Measurements from ENCODE around the gene IGFN1.

DNA sequence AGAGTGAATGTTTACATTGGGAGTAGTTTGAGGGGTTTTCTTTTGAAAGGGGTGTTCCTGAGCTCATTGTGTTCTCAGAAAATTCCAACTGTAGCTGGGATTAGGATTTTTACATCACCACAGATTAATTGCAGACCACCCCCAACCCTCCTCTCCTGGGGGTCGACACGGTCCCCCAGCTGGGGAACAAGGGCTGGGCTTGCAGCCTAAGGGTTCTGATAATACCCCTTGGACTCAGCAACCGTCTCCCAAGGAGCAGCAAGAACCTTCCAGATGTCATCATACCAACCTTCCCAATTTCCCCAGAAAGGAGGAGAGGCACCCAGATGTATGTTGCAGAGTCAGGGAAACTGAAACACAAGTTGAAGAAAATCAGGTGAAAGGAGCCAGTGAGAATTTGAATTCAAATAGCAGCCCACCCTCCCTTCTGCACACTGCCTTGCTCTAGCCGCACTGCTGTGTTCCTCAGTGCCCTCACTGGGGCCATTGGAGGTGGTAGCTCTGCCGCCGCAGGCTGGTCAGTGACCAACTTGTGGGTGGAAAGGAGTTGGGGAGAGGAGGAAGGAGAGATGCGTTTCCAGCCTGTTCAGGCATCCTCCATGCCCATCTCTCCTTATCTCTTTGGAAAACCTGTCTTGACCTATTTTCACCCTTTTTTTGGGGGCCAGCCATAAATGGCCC lies 14.7 kb upstream of the IGFN1 start:
- TF ChIP-seq, protein P1, sequence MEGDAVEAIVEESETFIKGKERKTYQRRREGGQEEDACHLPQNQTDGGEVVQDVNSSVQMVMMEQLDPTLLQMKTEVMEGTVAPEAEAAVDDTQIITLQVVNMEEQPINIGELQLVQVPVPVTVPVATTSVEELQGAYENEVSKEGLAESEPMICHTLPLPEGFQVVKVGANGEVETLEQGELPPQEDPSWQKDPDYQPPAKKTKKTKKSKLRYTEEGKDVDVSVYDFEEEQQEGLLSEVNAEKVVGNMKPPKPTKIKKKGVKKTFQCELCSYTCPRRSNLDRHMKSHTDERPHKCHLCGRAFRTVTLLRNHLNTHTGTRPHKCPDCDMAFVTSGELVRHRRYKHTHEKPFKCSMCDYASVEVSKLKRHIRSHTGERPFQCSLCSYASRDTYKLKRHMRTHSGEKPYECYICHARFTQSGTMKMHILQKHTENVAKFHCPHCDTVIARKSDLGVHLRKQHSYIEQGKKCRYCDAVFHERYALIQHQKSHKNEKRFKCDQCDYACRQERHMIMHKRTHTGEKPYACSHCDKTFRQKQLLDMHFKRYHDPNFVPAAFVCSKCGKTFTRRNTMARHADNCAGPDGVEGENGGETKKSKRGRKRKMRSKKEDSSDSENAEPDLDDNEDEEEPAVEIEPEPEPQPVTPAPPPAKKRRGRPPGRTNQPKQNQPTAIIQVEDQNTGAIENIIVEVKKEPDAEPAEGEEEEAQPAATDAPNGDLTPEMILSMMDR (IDR thresholded peaks at IDR 0.05 in 8 of 11, conservative IDR thresholded peaks at IDR 0.05 in 3 of 11), result no peak
- no peak for TF ChIP-seq POLR2A (IDR thresholded peaks at IDR 0.05)
- TF ChIP-seq POLR2AphosphoS5 (IDR thresholded peaks at IDR 0.05), result no peak
